Testis (tissue), 2 donors: ENCODE data around the gene CELA2A.

Source experiments
- CTCF ChIP-seq, 3 experiments: fragments of 450-650 bp in 2 of 3; fragments of 200-600 bp in 1 of 3; sonication (generic) in 1 of 3; IDR thresholded peaks; one replicate each; pipeline ENCODE4 v1.5.1; 2016 to 2019; ENCODE audit warnings: antibody characterized with exemption in 3 of 3, mild to moderate bottlenecking in 2 of 3, moderate library complexity in 1 of 3
- POLR2A ChIP-seq: fragments of 450-650 bp; IDR thresholded peaks from one replicate; pipeline ENCODE4 v1.6.1; 2017; ENCODE audit warnings: antibody characterized with exemption, mild to moderate bottlenecking, moderate library complexity

- no peak for TF ChIP-seq CTCF (IDR thresholded peaks at IDR 0.05)
- no peak for TF ChIP-seq POLR2A
Measured at GRCh38 chr1:15504436-15504835, 47.9 kb downstream of the CELA2A start.
